Hematopoietic multipotent progenitor cell (in vitro differentiated cells): ENCODE measurements around the gene ARHGAP44. TPM values are rescaled to one million over a fixed set of nuclear protein-coding genes. Genes with fewer than 3 reads are reported as not detected.

Source experiments
- DNase-seq, 3 donors: peaks; one replicate each; pipeline ENCODE4 v3.0.0-alpha.2; 2011 to 2015; ENCODE audit warnings: low read depth in 2 of 3, low spot score in 2 of 3
- small RNA-seq: library from RNA; depleted of rRNA; stranded (forward); fragments of <200 nt; gene quantifications from one replicate; pipeline ENCODE3, GENCODE V24; 2012
- total RNA-seq: library from RNA; depleted of rRNA; stranded (reverse); fragments of >200 nt; gene quantifications from one replicate; pipeline ENCODE4 v1.2.3, GENCODE V29; 2012

The ARHGAP44 gene
- total RNA-seq, 1 donor = 0.27 TPM

DNA sequence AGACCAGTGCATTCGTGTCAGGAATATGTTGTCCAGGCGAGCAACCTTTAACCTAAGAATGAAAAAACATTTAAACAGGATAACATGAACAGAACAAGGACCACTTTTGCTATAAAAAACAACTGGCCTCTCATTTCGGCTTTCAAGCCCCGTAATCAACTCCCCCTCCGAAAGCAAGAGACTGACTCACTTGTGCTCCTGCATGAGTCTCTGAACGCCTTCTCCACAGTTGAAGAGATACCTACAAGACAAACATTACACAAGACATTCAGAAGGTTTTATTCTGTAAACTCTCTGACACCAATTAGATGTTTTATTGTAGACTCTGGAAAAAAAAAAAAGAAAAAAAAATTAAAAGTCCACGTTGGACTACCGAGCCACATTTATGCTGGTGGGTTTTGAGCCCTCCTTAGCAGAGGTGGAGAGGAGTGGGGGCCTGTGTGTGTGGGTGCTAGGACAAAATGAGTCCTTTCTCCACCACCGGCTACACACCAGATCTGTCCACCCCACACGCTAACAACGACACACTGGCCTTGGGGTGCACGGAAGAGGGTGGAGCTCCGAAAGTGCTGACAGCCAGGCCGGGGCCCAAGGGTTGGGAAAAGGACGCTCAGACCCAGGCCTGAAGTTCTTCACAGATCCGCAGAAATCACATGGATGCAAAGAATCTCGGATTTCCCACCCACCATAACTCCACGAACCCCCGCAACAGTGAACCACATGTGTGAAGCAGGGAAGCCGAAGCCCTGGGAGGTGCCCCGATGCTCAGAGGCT is 227.8 kb downstream of the ARHGAP44 start:
- DNase-seq = no peak

DNA sequence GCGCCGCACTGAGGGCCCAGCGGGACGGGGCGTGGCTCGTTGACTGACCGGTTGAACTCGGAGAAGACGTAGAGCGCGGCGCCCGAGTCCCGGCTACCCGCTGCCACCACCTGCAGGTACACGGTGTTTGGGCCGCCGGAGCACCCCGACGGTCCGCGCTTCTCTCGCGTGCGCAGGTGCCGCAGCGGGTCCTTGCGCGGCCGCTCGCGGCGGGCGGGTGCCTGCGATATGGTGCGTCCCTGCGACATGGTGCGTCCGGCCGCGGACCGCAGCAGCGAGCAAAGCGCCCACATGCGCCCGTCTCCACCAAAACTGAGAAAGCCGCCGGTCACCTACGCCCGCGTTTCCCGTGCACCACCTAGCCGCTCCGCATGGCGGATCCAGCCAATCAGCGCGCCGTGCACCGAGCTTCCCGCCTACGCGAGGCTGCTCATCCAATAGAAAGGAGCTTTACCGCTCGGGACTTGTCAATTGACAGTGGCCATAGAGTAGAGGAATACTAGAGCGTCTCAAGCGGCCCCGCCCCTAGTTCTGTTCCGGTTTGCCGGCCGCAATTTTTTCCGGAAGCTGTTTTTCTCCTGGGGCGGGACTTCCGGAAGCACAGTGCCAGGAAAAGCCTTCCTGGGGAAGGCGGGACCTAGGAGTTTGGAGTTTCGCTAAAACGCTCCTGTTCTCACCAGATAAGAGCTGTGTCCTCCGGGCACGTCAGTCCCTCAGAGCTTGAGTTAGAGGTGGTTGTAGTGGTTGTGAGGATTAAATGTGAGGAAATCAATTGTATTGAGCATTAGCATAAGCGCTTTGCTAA is 228.6 kb downstream of the ARHGAP44 start, which contains the start of gene ELAC2:
TSS of gene ELAC2 (minus strand) at position 373 of the 805 bp plus-strand sequence. CDS start at position 293, 80 bp downstream.
- DNase-seq = peak; percentile 85 to 98 (median 97)

GRCh38 chr17:13024016-13024415 is 234.7 kb downstream of the ARHGAP44 start:
- DNase-seq = no peak

DNA sequence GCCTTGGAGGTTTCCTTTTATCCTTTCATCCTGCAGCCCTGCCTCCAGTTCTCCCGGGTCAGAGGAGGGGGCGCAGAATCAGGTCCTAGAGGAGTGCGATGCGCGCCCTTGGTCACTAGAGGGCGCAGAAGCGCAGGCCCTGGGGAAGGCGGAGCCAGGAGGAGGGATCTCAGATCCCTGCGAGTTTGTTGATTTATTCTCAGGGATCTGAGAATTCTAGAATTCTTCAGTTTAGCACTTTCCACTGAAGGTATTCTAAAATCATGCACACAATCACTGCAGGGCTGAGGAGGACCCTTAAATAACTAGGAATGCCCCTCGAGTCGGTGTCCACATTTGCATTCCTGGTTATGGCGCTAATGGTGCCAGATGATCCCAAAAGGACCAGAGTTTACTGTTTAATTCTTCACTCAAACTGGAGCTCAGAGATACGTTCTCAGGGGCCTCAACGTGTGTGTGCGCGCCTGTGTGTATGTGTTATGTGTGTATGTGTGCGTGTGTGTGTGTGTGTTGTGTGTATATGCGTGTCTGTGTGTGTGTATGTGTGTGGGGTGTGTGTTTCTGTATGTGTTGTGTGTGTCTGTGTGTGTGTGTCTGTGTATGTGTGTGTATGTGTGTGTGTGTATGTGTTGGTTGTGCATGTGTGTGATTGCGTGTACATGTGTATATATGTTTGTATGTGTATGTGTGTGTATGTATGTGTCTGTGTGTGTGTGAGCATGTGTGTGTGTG is 235.4 kb downstream of the ARHGAP44 start:
- DNase-seq = peak; percentile 48 to 77 (median 56)

DNA sequence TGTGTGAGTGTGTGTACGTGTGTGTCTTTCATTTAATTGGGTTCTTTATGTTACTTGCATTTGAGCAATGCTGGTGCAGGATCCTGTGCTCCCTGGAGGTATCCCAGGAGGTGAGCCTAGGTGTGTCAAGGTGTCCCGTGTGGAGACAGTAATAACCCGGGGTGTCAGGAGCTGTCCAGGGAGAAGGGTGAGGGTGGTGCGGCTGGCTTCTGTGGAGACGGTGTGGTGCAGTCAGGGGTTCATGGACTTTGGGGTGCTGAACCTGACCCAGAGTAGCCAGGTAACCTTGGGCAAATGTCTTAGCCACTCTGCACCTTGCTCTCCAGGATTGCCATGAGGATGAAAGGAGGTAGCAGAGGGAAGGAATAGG is 235.9 kb downstream of the ARHGAP44 start:
- no peak for DNase-seq

- no peak for DNase-seq
These were observed 236.4 kb downstream of the ARHGAP44 start for GRCh38 chr17:13025687-13026086.

DNA sequence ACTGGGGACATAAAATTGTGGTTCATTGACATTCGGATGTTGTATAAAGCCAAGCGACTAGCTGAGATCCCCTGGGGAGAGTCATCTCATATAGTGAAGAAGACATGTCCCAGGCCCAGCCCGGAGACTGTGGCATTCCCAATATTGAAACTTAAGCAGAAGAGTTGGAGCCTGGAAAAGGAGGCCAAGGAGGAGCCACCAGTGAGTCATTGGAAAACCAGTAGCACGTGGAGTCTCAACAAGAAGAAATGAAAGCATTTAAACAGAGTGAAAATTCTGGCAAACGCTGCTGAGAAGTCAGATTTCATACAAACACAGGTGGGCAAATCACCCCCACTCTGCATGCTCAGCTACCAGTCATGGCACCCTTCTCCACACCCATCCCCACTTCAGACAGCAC is 237.9 kb downstream of the ARHGAP44 start:
- no peak for DNase-seq

DNA sequence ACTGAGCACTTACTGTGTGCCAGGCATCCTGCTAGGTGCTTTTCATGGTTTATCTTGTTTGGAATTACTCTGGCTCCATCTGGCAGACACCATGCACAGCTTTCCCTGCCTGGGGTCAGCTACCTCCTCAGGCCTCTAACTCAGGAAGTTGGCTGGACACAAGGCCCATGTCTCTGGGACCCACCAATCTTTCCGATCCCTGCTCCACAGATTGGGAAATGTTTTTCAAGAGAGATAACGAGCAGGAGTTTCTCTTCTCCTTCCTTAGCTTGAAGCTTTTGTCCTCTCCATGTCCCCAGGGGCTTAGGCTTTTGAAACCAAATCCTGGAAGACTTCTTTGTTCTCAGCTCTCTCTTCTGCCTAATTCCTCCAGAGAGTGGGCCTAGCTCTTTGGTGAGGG is 240.0 kb downstream of the ARHGAP44 start:
- no peak for DNase-seq

DNA sequence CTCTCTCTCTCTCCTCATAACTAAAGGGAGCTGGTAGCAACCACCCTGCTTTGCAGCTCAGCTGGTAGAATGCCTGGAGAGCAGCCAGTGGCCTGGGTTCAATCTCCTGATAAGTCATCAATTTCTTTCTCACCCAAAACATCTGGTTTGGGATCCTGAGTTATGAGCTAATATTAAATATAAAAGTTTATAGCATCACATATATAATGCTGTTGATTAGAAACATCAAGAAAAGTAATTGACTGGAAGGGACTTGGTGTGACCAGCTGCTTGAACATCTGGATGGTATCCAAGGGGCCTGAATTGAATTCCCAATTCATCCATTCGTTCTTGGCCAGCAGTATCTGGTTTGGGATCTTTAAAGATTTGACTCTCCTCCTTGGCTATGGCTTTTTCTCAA is 240.8 kb downstream of the ARHGAP44 start:
- DNase-seq = no peak

DNA sequence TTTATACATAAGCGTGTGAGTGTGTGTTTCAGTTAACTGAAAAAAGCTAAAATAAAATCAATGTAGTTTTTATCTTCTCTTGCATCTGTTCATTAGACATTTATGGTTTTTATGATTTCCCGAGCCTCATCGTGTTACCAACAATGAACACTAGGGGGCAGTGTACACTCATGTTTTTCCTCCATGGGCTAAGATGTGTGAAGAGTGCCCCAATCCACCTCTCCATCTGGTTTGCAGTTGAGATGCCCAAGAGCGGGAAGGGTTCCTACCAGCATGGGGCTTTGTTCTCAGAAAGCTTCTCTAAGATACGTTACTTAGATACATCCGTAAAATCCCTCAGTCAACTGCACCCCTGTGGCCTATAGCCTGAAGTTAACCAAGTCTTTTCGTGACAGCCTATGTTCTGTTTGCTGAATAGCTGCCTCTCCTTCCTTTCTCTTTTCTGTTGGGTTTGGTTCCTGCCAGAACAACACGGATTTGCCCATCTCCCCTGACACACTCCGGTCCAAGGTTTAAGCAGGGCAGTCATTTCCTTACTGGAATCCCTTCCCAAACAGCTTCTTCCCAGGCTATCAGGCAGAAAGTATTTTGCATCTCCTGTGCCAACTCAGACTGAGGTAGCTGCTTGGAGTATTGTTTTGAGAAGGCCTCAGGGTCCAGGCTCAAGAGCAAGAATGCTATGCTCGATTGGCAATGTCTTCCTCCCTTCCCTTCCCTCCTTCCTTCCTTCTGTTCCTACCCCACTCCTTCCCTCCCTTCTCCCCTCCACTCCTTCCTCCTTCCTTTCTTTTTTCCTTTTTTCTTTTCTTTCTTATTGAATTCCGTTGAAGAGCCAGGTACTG is 241.4 kb downstream of the ARHGAP44 start:
- DNase-seq = peak; percentile 41 to 89 (median 58)

- DNase-seq = peak in 2 of 3 donors; percentile 51 to 72
These were observed 242.5 kb downstream of the ARHGAP44 start for GRCh38 chr17:13031718-13032350.

- no peak for DNase-seq
These were observed 246.1 kb downstream of the ARHGAP44 start for GRCh38 chr17:13035420-13035819.

DNA sequence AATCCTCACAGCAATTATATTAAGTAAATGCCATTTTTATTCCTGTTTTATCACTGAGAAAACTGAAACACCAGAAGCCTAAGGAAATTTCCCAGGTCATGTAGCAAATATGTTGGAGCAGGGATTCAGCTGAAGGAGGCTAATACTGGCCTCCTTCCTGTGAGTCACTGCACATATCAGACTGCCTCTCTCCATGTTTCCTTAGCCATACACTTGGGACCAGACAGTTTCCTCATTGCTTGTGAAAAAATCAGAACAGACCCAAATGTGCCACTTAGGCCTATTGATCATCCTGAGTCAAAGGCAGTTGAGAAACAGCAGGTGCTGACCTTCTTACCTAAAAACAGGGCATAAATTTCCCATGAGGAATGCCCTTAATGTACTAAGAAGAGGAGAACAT is 247.5 kb downstream of the ARHGAP44 start:
- no peak for DNase-seq

DNA sequence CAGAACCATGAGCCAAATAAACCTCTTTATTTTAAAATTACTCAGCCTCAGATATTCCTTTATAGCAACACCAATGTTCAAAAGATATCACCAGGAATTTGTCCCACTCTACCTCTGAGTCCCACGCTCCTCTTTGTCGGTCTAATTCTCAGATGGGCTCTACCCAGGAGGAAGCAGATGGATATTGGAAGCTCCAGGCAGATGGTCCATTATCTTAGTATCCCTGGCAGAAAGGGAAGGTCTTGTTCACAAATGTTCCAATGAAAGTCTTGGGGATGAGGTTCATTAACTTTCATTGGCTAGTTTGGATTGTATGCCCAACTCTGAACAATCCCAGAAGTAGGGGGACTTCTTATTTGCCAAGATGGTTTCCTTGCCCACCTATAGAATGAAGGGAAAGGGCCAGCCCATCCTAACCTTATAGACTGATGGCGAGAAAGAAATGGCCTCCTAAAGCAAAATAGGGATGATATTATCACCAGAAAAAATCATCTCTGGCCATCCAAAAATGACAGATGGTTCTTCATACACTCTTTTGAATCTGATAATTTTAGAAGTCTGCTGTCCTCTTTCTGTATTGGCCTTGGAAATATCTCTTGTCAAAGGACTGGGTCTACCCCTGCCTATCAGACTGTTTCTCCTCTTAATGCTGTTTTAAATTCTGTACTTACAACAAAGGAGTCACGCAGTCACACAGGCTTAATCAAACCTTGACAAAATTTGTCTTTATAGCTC is 249.8 kb downstream of the ARHGAP44 start:
- no peak for DNase-seq

Small RNAs within 50 kb of the gene (small RNA-seq; reads per million reads assigned to genes)
- not detected for gene MIR1269B

Other genes starting within 250 kb of the ARHGAP44 start
- under 0.01 TPM for gene MYOCD, start 123.6 kb upstream of the ARHGAP44 start, total RNA-seq
- gene ELAC2, start 228.5 kb downstream of the ARHGAP44 start, total RNA-seq = 115 TPM